Middle frontal gyrus (tissue), 1 donor: ENCODE results near the gene UBXN2A.
A peak's percentile ranks its signal among the peaks of the same experiment; 100 is the strongest.
"Not testable (repeated sequence)": the region's sequence is repeated elsewhere in the genome, so short reads cannot be mapped to it uniquely, and the experiment has no call there.

ENCODE experiments used
- DNase-seq: peaks from one replicate; pipeline ENCODE4 v3.0.0-alpha.2; 2015; ENCODE audit warnings: low spot score; ENCODE audit errors: extremely low spot score

UBXN2A gene

GRCh38 chr2:24043133-24043532 lies 102.9 kb downstream of the UBXN2A start:
- DNase-seq, result not testable (repeated sequence)

- no peak for DNase-seq
These were observed 105.5 kb downstream of the UBXN2A start for GRCh38 chr2:24045511-24046508.

GRCh38 chr2:24046599-24046929 lies 106.3 kb downstream of the UBXN2A start:
- no peak for DNase-seq

GRCh38 chr2:24046930-24047702 lies 106.9 kb downstream of the UBXN2A start, which contains the start of gene WDCP:
TSS of gene WDCP (minus strand) at chr2:24047391. CDS start at chr2:24039494, 7,897 bp downstream.
- DNase-seq, result peak; percentile 96

- no peak for DNase-seq
These were observed 107.4 kb downstream of the UBXN2A start for GRCh38 chr2:24047703-24048033.

GRCh38 chr2:24048769-24049484 lies 108.7 kb downstream of the UBXN2A start:
- no peak for DNase-seq

- DNase-seq, result no peak
These were observed 109.3 kb downstream of the UBXN2A start, which contains the start of gene FKBP1B for GRCh38 chr2:24049485-24050021. TSS of gene FKBP1B (plus strand) at chr2:24049741. CDS start at chr2:24049850, 109 bp downstream.

- no peak for DNase-seq
These were observed 110.0 kb downstream of the UBXN2A start for GRCh38 chr2:24050041-24050979.

- DNase-seq, result no peak
These were observed 111.6 kb downstream of the UBXN2A start for GRCh38 chr2:24051833-24052232.

- no peak for DNase-seq
These were observed 112.7 kb downstream of the UBXN2A start for GRCh38 chr2:24052951-24053350.
